Suprapubic skin (tissue), 4 donors: ENCODE data around the gene EML1. TPM values are rescaled to one million over a fixed set of nuclear protein-coding genes. Genes with fewer than 3 reads are reported as not detected.
A peak's percentile ranks its signal among the peaks of the same experiment; 100 is the strongest.

Experiments
- DNase-seq, 2 donors: peaks; one replicate each; pipeline ENCODE4 v3.0.0-alpha.2; 2019; ENCODE audit warnings: low spot score in 2 of 2
- H3K27ac ChIP-seq: fragments of 200-600 bp; sonication (generic); one replicate; pipeline ENCODE4 v1.5.1; 2019
- H3K27me3 ChIP-seq: fragments of 200-600 bp; sonication (generic); one replicate; pipeline ENCODE4 v1.5.1; 2019
- H3K36me3 ChIP-seq: fragments of 200-600 bp; sonication (generic); one replicate; pipeline ENCODE4 v1.5.1; 2019
- H3K4me1 ChIP-seq: fragments of 200-600 bp; sonication (generic); one replicate; pipeline ENCODE4 v1.5.1; 2019
- H3K4me3 ChIP-seq: fragments of 200-600 bp; sonication (generic); one replicate; pipeline ENCODE4 v1.5.1; 2019; ENCODE audit warnings: mild to moderate bottlenecking
- H3K9me3 ChIP-seq: fragments of 200-600 bp; sonication (generic); one replicate; pipeline ENCODE4 v1.5.1; 2019
- CTCF ChIP-seq, 2 donors: fragments of 200-600 bp in 1 of 2; fragments of 450-650 bp in 1 of 2; sonication (generic) in 1 of 2; IDR thresholded peaks; one replicate each; pipeline ENCODE4 v1.5.1; 2016 to 2019; ENCODE audit warnings: antibody characterized with exemption in 2 of 2, mild to moderate bottlenecking in 1 of 2, moderate library complexity in 1 of 2
- EP300 ChIP-seq: sonication (generic); formaldehyde crosslinking; IDR thresholded peaks from one replicate; pipeline ENCODE4 v1.6.1; 2017; ENCODE audit warnings: antibody characterized with exemption
- POLR2A ChIP-seq, 2 donors: fragments of 450-650 bp; IDR thresholded peaks; one replicate each; pipeline ENCODE4 v1.6.1; 2017; ENCODE audit warnings: antibody characterized with exemption in 2 of 2, mild to moderate bottlenecking in 2 of 2, moderate library complexity in 2 of 2
- POLR2AphosphoS5 ChIP-seq, 3 donors: sonication (generic); formaldehyde crosslinking; IDR thresholded peaks; one replicate each; pipeline ENCODE4 v1.6.1; 2017; ENCODE audit warnings: antibody characterized with exemption in 3 of 3
- WGBS: methylation state at CpG from one replicate; pipeline ENCODE4 v1.1.5; 2018; 5-methylcytosine and 5-hydroxymethylcytosine counted together
- total RNA-seq, 4 donors: library from RNA; depleted of rRNA; stranded (reverse); fragments of >200 nt; gene quantifications; one replicate each; pipeline ENCODE4 v1.1.0, GENCODE V29; 2016

Gene EML1
- total RNA-seq, 4 donors from 2014 or later, result 9.6 to 17.6 (median 15.4) TPM

GRCh38 chr14:99921425-99921824, 128.2 kb downstream of the EML1 start:
- no peak for TF ChIP-seq EP300
- Histone ChIP-seq H3K4me1 (no peaks in the 10 kb centered on the region), H3K27ac (no peak overlapping the region), H3K9me3 (no peaks in the 10 kb centered on the region), H3K27me3 (no peaks in the 10 kb centered on the region), H3K4me3 (no peak overlapping the region), H3K36me3 (peaks cover 6% of the 10 kb centered on the region)
- peak in 1 of 2 donors; percentile 38 for DNase-seq
- WGBS, result 75% methylated on average over 4 of the region's 4 CpGs

DNA sequence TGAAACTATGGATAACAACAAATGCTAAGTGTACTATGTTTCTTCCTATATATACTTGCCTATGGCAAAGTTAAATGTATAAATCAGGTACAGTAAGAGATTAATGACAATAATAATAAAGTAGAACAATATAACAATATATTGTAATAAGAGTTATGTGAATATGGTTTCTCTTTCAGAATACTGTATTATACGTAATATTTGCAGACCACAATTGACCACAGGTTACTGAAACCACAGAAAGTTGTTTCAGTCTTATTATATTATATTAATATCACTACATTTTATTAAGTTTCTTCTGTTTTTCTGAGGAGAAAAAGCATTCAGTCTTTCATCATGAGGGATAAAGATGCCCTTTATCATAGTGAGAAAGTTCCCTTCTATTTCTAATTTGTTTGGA, 131.2 kb downstream of the EML1 start:
- Histone ChIP-seq H3K27me3 (no peaks in the 10 kb centered on the region), H3K4me3 (no peak overlapping the region), H3K4me1 (no peaks in the 10 kb centered on the region), H3K9me3 (peaks cover 4% of the 10 kb centered on the region), H3K36me3 (no peaks in the 10 kb centered on the region), H3K27ac (no peak overlapping the region)
- WGBS, result 88% methylated on average over 1 of the region's 1 CpG
- no peak for DNase-seq
- TF ChIP-seq POLR2AphosphoS5 (IDR thresholded peaks at IDR 0.05) (no peak), POLR2A (IDR thresholded peaks at IDR 0.05) (no peak), EP300 (no peak), CTCF (IDR thresholded peaks at IDR 0.05) (no peak)

- H3K4me1 ChIP-seq, result peaks cover 2% of the 10 kb centered on the region
- H3K27me3 ChIP-seq, result no peaks in the 10 kb centered on the region
- no peaks in the 10 kb centered on the region for H3K36me3 ChIP-seq
- no peak overlapping the region for H3K4me3 ChIP-seq
- no peak for TF ChIP-seq POLR2AphosphoS5 (IDR thresholded peaks at IDR 0.05)
- no peak for TF ChIP-seq CTCF (IDR thresholded peaks at IDR 0.05)
- TF ChIP-seq EP300, result no peak
- no peak for TF ChIP-seq POLR2A (IDR thresholded peaks at IDR 0.05)
- peak in 1 of 2 donors; percentile 45 for DNase-seq
- H3K9me3 ChIP-seq, result peaks cover 4% of the 10 kb centered on the region
- H3K27ac ChIP-seq, result no peak overlapping the region
- WGBS, result 95% methylated on average over 7 of the region's 7 CpGs
Measured at GRCh38 chr14:99925471-99925870, 132.3 kb downstream of the EML1 start.

DNA sequence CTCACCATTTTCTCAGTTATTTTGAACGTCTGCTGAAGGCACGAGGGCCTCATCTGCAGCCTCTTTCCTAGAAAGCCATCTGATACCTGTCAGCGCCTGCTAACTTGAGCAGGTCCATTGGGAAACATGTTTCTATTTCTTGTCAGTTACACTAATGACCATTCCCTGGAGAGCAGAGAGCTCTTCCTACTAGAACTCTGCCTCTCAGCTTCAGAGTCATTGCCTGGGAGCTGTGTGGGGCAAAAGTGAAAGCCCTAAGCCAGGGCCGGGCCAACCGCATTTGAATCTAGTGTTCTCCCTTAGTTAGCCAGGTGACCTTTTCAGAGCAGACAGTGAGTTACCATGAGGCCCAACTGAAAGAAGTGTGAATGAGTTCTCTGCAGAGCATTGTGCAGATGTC, 135.8 kb downstream of the EML1 start:
- 95% methylated on average over 5 of the region's 5 CpGs for WGBS

DNA sequence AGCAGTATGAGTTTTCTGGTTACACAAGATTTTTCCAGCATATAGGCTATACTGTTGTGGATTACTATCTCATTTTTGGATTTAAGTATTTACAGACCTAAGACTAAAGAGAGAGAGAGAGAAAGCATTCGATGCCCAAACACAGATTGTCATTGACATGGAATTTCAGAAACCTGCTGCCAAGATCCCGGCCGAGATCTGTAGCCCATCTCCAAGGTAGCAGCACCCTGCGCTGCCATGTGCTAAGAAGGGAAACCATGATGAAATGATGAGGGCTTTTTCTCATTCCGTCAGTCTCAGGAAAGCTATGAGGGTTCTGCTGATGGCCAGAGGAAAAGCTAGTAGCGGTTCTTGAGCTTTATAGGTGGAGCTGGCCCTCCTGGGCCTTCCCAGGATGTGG, 136.4 kb downstream of the EML1 start:
- 90% methylated on average over 6 of the region's 6 CpGs for WGBS
- Histone ChIP-seq H3K4me1 (peaks cover 9% of the 10 kb centered on the region), H3K36me3 (no peaks in the 10 kb centered on the region), H3K27ac (no peak overlapping the region), H3K27me3 (no peaks in the 10 kb centered on the region), H3K4me3 (no peak overlapping the region), H3K9me3 (peaks cover 4% of the 10 kb centered on the region)
- no peak for TF ChIP-seq EP300
- no peak for TF ChIP-seq POLR2A (IDR thresholded peaks at IDR 0.05)
- TF ChIP-seq CTCF (IDR thresholded peaks at IDR 0.05), result no peak
- no peak for DNase-seq

More for the DNA sequence above, 135.8 kb downstream of the EML1 start:
- Histone ChIP-seq H3K36me3 (no peaks in the 10 kb centered on the region), H3K9me3 (peaks cover 4% of the 10 kb centered on the region), H3K4me1 (peaks cover 9% of the 10 kb centered on the region), H3K4me3 (no peak overlapping the region), H3K27ac (no peak overlapping the region), H3K27me3 (no peaks in the 10 kb centered on the region)
- no peak for TF ChIP-seq CTCF (IDR thresholded peaks at IDR 0.05)
- TF ChIP-seq POLR2AphosphoS5 (IDR thresholded peaks at IDR 0.05), result no peak
- TF ChIP-seq EP300, result no peak
- no peak for TF ChIP-seq POLR2A (IDR thresholded peaks at IDR 0.05)
- DNase-seq, result no peak
